Thyroid gland (tissue), 4 donors: ENCODE data around the gene MYO16.

Source experiments
- POLR2A ChIP-seq, 2 donors: fragments of 450-650 bp; IDR thresholded peaks; one replicate each; pipeline ENCODE4 v1.6.1; 2017; ENCODE audit warnings: antibody characterized with exemption in 2 of 2, mild to moderate bottlenecking in 2 of 2, moderate library complexity in 1 of 2
- TF ChIP-seq, protein P1 (sequence below), 6 experiments: fragments of 200-600 bp in 3 of 6; fragments of 450-650 bp in 3 of 6; sonication (generic) in 3 of 6; IDR thresholded peaks; one replicate each; pipeline ENCODE4 v1.5.1; 2016 to 2019; ENCODE audit warnings: antibody characterized with exemption in 6 of 6, mild to moderate bottlenecking in 2 of 6, inconsistent platforms in 1 of 6, moderate library complexity in 1 of 6

DNA sequence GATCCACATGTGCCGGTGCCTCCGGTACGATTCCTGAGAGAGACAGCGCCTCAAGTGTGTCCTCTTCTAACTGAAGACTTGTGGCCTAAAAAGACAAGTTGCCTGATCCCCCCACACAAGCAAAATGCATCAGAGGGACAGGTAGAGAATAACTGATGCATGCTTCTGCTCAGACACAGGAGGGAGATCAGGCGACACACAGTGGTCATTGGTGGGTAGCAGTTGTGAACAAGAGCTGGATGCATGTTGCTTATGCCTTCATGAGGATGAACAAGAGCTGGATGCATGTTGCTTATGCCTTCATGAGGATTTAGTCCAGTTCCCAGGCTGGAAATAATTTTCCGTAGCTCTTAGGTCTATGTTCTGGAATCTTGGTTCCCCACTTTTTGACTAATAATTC, 505.6 kb downstream of the MYO16 start:
- TF ChIP-seq, protein P1, sequence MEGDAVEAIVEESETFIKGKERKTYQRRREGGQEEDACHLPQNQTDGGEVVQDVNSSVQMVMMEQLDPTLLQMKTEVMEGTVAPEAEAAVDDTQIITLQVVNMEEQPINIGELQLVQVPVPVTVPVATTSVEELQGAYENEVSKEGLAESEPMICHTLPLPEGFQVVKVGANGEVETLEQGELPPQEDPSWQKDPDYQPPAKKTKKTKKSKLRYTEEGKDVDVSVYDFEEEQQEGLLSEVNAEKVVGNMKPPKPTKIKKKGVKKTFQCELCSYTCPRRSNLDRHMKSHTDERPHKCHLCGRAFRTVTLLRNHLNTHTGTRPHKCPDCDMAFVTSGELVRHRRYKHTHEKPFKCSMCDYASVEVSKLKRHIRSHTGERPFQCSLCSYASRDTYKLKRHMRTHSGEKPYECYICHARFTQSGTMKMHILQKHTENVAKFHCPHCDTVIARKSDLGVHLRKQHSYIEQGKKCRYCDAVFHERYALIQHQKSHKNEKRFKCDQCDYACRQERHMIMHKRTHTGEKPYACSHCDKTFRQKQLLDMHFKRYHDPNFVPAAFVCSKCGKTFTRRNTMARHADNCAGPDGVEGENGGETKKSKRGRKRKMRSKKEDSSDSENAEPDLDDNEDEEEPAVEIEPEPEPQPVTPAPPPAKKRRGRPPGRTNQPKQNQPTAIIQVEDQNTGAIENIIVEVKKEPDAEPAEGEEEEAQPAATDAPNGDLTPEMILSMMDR (IDR thresholded peaks at IDR 0.05) = no peak
- TF ChIP-seq POLR2A (IDR thresholded peaks at IDR 0.05) = no peak
